GM19463 (cell line): ENCODE data around the gene DDX28.
"Not testable (repeated sequence)": the region's sequence is repeated elsewhere in the genome, so short reads cannot be mapped to it uniquely, and the experiment has no call there.

Experiments used
- ATAC-seq: cut with Tn5 transposase; IDR thresholded peaks from one replicate; pipeline ENCODE4 v1.9.1; 2021; ENCODE audit warnings: mild to moderate bottlenecking, moderate library complexity; ENCODE audit not compliant: unreplicated experiment

DDX28 gene

DNA sequence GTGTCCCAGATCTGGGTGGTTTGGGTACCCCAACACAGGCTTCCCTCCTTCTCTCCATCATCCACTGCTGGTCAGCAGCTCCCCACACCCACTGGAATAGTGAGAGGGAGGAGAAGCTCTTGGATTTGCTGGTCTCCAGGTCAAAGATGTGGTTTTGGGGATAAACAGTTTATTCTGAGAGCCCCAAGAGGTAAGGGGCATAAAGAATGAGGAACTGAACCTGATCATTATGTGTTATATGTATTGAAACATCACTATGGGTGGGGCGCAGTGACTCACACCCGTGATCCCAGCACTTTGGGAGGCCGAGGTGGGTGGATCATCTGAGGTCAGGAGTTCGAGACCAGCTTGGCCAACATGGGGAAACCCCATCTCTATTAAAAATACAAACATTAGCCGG lies 27.6 kb downstream of the DDX28 start:
- no peak for ATAC-seq

DNA sequence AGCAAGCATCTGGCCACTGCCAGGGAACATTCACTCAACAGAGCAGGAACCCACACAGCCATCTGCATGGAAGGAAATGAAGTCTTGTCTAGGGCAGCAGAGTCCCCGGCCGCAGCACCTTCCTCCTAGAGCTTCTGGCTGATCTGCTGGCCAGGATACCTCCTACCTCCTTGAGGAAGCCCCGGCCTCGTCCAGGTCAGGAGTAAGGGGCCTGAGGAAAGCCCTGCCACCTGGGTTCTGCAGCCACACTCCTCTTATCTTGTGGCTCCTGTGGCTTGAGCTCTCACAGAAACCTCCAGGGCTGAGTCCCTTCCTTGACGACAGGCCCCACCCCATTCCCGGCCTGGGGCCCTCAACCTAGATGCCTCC lies 29.0 kb downstream of the DDX28 start:
- ATAC-seq: not testable (repeated sequence)

DNA sequence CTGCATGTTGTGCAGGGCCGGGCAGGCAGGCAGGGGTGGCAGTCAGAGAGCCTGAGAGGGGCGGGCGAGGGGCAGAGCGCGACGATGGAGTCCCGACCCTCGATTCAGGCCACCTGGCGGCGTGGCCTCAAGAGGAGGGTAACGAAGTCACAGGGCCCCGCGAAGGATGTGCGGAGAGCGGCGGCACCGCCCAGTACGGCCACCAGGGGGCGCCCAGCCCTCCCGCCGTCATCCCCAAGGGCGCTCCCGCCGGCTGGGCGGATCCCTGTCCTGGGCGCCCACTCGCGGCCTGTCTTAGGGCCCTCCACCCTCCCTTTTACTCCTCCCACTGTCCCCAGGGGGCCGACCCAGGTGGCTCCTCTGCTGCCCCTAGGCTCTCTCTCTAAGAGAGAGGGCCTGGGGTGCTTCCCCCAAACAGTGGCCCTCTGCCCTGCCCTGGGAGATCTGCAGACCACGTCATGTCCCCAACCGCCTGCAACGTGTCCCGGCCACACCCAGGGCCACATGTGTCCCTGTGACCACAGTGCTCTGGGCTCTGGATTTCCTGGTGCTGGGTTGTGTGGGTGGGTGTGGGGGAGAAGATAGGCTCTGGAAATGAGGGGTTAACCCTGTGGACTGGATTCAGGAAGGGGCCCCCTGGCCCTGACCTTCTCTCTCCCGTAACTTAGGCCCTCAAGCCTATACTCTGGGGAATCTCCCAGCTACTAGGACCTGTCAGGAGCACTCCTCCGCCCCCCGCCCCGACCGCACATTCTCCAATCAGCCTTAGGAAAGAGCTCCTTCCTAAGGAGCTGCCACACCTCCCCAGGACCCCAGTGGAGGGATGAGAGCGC lies 29.6 kb downstream of the DDX28 start:
- ATAC-seq: peak; percentile 74

DNA sequence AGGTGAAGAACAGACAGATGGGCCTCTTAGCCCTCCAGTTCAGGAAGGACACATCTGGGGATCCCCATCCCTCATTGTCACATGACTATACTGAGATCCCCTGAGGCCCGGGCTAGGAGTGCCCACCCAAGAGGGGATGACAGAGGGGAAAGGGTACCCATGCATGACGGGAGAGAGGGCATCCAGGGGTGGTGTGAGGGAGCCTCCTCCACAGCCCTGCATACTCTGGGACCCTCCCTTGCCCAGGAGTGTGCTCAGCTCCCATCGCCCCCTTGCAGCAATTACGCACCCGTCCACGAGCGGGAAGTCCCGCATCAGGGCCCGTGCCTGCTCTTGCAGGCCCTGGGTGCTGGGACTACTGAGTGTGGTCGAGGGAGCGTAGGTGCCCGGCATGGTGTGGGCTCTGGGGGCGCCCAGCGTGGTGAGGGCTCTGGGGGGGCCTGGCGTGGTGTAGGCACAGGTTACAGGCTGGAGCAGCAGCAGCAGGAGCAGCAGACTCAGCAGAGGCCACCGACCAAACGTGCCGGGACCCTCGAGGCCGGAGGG lies 30.3 kb downstream of the DDX28 start:
- no peak for ATAC-seq

DNA sequence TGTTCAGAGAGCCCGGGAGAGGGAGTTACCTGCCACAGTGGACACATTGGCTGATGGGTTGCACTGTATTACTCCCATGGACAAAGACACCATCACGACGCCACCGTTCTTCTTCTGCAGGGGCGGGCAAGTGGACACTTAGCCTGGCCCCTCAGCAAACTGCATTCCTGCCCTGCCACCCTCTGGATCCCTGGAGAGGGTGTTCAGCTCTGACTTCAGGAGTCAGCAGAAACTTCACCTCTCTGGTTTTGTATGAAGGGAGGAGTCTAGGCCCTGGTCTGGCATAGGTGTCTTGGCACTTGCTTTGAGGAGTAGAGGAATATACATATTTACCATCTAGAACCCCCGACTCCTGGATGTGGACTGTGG lies 33.0 kb downstream of the DDX28 start:
- no peak for ATAC-seq

DNA sequence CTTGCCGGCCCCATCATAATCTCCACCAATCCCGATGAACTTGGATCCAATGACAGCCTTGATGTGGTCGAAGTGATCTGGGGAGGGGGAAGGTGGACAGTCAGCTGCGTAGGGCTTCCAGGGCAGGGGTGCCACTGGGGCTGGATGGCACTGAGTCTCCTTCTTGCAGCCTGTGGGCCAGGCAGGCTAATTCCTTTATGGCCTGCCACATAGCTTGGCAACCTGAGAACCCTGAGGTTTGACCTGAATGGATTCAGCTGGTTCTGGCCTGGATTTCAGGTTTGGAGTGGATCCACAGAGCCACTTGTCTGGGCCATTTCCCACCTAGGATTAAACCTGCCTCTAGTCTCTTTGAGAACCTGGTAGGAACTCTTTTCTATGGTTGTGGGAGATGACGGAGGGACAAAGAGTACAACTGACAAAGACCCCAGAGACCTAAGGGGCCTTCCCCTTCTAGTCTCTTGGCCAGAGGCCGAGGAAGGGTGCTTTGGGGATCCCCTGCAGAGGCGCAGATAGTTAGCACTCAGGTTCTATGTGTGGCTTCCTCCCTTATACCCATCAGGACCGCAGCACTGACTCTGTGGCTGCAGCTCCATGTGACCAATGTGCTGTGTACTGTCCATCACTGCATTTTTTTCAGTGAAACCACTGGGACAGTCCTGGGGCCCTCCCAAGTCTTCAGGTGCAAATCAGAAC lies 33.6 kb downstream of the DDX28 start:
- ATAC-seq: no peak

DNA sequence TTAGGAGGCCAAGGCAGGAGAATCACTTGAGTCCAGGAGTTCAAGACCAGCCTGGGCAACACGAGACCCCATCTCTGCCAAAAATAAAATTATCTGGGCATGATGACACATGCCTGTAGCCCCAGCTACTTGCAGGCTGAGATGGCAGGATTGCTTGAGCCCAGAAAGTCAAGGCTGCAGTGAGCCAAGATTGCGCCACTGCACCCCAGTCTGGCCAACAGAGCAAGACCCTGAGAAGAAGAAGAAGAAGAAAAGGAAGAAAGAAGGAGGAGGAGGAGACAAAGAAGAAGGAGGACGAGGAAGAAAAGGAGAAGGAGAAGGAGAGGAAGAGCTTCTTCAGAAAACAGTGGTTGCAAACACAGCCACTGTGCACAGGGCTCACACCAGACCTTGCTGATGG lies 34.4 kb downstream of the DDX28 start:
- ATAC-seq: no peak

DNA sequence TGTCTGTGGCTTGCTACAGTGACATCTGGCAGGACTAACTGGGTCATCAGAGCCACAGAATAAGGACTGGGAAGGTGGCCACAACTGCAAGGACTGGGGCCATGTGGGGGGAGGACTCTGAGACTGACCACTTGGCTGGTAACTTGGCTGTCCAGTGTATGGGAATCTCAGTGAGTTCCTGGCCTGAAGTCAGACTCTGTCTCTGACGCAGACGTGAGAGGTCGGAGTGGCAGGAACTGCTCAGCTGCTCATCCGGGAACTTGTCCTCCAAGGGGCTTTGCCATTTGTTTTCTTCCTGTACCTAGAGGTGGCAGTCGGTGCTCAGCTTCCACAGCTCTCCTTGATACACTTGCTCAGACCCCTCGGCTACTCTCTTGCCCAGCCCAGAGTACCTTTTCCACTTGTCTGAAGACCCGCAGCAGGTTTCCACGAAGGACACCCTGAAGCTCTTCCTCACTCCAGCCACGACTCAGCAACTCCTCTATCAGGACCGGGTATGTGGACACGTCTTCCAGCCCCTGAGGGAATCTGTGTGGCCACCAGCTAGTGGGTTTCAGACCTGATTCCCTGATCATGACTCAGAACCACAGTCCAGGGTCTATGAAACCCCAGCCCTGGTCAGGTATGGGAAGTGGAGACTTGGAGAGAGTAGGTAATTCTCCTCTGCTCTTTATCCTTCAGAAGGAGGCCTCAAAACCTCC lies 35.4 kb downstream of the DDX28 start:
- ATAC-seq: no peak

DNA sequence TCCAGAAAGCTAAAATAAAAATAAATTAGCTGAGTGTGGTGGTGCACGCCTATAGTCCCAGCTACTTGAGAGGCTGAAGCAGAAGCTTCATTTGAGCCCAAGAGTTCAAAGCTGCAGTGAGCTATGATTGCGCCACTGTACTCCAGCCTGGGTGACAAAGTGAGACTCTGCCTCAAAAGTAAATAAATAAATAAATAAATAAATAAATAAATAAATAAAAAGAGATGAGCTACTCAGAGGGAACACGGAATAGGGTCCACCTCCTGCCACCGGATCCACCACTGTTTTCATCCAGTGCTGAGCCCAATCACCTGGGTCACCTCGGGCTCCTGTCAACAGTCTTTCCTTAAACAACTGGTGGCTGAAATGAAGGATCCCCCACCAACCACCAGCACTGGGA lies 36.1 kb downstream of the DDX28 start:
- no peak for ATAC-seq

DNA sequence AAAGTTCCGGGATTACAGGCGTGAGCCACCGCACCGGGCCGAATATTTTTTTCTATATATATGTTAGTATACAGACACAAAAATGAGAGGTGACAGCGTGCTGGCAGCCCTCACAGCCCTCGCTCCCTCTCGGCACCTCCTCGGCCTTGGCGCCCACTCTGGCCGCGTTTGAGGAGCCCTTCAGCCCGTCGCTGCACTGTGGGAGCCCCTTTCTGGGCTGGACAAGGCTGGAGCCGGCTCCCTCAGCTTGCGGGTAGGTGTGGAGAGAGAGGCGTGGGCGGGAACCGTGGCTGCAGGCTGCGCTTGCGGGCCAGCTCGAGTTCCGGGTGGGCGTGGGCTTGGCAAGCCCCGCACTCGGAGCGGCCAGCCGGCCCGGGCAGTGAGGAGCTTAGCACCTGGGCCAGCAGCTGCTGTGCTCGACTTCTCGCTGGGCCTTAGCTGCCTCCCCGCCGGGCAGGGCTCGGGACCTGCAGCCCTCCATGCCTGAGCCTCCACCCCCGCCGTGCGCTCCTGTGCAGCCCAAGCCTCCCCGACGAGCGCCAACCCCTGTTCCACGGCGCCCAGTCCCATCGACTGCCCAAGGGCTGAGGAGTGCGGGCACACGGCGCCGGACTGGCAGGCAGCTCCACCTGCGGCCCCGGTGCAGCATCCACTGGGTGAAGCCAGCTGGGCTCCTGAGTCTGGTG lies 40.9 kb downstream of the DDX28 start:
- no peak for ATAC-seq

DNA sequence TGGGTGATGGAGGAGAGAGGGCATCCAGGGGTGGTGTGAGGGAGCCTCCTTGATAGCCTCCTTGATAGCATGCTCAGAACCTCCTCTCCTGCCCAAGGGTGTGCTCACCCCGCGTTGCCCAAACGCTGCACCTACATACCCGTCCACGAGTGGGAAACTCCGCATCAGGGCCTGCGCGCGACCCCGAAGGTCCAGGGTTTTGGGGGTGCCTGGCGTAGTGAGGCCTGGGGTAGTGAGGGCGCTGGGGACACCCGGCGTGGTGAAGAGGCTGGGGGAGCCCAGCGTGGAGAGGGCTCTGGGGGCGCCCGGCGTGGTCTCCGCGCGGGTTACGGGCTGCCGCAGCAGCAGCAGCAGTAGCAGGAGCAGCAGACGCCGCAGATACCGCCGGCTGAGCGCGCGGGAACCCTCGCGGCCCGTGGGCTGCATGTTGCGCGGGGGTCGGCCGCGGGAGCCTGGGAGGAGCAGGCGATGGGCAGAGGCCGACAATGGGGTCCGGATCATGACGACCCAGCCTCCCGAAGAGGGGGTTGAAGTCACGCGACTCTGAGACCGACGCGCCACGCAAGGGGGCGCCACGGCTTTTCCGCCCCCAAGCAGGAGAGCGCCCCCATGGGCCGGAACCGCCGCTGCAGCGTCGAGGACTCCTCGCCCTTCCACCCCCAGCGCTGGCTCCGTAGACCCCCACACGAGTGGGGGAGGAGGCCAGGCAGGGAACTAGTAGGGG lies 42.9 kb downstream of the DDX28 start, which contains the start of gene DPEP3:
Gene DPEP3 (minus strand): TSS at position 545 of the 724 bp plus-strand sequence. CDS start 119 bp downstream, at position 426.
- no peak for ATAC-seq

DNA sequence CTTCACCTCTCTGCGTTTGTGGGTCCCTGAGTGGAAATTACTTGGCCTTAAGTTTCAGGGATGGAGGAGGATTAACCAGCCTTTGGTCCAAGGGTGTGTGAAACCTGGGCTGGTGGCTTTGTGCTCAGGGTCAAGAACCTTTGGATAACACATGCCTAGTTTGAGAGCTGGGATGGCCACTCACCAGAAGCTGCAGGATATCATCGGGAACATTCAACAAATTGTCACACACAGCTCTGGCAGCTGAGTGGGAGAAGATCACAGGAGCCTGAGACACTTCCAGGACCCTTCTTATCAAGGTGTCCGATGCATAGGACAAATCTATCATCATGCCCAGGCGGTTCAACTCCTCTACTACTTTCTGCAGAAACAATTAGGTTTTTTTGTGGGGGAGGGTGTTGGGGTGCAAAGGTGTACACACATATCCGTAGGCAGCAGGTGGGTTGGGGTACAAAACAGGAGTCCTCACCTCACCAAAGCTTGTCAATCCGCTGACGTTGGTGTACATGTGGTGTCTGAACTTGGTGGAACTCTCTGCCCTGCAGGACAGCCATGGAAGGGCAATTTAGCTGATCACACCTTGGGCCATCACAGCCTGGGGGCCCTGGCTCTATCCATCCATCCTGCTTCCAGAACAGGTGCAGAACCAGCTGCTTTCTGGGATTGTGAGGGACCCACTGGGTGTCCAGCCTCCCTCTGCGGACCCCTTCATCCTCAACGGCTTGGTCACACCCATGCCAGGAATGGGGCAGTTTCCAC lies 45.4 kb downstream of the DDX28 start:
- no peak for ATAC-seq

DNA sequence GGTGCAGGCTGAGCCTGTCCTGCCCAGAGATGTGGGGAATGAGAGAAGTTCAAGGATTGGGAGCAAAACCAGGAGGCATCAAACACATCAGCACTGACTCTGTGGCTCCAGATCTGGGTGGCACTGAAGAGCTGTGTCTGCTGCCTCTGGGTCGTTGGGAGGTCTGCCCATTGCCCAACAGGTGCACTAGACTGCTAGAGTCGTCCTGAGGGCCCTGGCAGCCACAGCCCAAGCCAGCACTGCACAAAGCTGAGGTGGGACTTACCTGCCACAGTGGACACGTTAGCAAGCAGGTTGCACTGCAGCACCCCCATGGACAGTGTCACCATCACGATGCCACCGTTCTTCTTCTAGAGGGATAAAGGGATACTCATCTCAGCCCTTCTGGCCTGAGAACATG lies 46.0 kb downstream of the DDX28 start:
- ATAC-seq: no peak

DNA sequence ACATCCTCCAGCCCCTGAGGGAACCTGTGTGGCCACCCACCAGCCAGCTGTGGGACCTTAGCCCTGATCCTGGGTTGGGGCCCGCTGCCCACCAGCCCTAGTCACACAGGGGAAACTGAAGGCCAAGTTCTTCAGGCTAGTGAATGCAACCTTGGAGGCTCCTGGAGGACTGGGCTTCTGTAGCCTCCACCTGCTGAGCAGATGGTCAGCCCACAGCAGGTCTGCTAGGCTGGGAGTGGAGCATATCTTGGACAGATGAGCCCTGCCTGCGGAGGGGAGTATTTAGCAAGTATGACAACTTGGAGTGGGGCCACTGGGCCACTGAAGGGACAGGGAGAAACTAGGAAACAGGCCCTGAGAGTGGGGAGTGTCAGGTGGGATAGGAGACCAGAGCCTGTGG lies 46.8 kb downstream of the DDX28 start:
- ATAC-seq: no peak

DNA sequence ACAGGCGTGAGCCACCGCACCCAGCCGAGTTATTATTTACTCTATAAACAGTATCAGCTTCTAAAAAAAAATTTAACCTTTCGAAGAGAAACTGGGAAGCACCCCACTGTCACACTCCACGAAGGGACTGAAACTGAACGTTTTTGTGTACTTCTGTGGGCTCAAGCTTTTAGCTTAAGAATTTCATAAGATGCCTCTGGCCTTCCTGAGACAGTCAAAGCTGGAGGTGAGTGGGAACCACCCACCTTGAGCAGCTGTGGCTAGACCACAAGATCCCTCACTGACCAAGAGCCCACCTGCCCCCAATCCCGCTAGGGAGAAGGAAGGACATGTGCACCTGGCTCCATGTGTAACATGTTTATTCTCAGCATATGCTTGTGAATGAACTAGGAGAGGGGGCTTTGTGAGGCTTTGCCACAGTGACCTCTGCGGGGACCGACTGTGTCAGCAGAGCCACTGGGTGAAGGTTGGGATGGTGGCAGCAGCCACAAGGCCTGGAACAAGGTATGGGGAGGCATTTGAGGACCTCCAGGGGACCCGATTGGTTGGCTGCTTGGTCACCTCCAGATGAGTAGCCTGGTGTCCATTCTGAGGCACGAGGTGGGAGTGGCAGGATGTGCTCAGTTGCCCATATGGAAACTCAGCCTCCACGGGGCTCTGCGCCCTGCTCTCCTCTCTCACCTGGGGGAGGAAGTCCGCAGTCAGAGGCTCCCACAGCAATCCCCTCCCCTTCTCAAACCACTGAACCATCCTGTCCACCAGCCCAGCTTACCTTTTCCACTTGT lies 47.5 kb downstream of the DDX28 start:
- no peak for ATAC-seq

DNA sequence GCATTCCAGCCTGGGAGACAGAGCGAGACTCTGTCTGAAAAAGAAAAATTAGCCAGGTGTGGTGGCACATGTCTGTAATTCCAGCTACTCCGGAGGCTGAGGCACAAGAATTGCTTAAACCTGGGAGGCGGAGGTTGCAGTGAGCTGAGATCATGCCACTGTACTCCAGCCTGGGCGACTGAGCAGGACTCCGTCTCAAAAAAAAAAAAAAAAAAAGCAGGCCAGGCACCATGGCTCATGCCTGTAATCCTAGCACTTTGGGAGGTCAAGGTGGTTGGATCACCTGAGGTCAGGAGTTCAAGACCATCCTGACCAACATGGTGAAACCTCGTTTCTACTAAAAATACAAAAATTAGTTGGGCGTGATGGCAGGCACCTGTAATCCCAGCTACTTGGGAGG lies 50.7 kb downstream of the DDX28 start:
- not testable (repeated sequence) for ATAC-seq

DNA sequence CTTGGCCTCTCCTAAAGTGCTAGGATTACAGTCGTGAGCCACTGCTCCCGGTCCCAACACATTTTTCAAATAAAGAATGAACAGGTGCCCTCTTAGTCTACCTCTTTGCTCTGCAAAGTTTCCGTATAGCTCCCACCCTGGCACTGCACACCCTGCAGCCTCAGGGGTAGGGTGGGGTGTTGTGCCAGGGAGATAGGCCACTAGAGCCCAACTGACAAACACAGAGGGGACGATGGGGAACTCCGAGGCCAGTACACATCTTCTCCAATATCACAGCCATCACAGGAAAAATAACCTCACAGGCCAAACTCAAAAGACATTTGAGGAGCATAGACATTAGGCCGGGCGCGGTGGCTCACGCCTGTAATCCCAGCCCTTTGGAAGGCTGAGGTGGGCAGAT lies 51.9 kb downstream of the DDX28 start:
- no peak for ATAC-seq
